ENCODE results near the gene SGSH.

Gene SGSH

DNA sequence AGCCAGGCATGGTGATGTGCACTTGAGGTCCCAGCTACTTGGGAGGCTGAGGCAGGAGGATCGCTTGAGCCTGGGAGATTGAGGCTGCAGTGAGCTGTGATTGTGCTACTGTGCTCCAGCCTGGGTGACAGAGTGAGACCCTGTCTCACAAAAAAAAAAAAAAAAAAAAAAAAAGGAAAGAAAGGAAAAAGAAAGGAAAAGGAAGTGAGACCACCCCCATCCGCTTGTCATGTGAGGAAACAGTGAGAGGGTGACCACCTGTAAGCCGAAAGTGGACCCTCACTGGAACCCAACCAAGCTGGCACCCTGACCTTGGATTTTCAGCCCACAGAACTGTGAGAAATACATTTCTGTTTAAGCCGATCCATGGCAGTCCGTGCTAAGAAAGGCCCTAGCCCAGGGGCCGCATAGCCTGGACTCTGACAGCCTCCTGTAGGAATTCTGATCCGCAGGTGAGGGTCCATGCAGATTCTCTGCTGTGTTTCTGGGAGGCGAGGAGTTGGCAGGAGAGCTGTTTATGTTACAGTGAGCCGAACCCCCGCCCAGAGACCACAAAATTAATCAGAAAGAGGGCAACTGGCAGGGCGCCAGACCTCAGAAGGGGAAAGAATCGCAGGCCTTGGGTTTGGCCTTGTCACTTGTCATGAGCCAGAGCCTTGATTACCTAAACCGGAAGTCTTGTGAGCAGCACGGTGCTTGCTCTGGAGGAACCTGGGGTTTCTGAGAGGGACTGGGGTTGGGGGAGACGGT lies 945 bp downstream of the SGSH start (continued):
- TF ChIP-seq REST (tag by site-specific recombination; IDR thresholded peaks at IDR 0.05) (no peak), ZNF362 (tag by site-specific recombination; IDR thresholded peaks at IDR 0.05) (peak; percentile 85; the same call in 1 of the 2 replicates), ZSCAN16 (tag by site-specific recombination; IDR thresholded peaks at IDR 0.05) (0 out of 2 replicates have a peak, but pooled peaks have one; percentile 28), ZNF155 (tag by site-specific recombination; IDR thresholded peaks at IDR 0.05) (no peak), ZNF530 (tag by site-specific recombination; IDR thresholded peaks at IDR 0.05; ENCODE audit: low read depth) (no peak), ZNF37A (tag by site-specific recombination; IDR thresholded peaks at IDR 0.05) (peak; percentile 10; the same call in 1 of the 2 replicates), ZNF114 (tag by site-specific recombination; IDR thresholded peaks at IDR 0.05) (no peak), GFI1B (tag by site-specific recombination; IDR thresholded peaks at IDR 0.05) (0 out of 2 replicates have a peak, but pooled peaks have one; percentile 23), BCL11B (tag by site-specific recombination; IDR thresholded peaks at IDR 0.05; ENCODE audit: low read depth) (no peak), ZNF560 (tag by site-specific recombination; IDR thresholded peaks at IDR 0.05; ENCODE audit: borderline replicate concordance) (no peak), ZNF48 (tag by site-specific recombination; IDR thresholded peaks at IDR 0.05) (no peak), ZNF174 (tag by site-specific recombination; IDR thresholded peaks at IDR 0.05) (no peak), PRDM10 (tag by site-specific recombination; IDR thresholded peaks at IDR 0.05) (peak; percentile 60), ZNF214 (tag by site-specific recombination; IDR thresholded peaks at IDR 0.05; ENCODE audit: borderline replicate concordance) (no peak), ZNF398 (tag by site-specific recombination; IDR thresholded peaks at IDR 0.05) (peak; percentile 78), ZNF416 (tag by site-specific recombination; IDR thresholded peaks at IDR 0.05) (no peak), ZNF433 (tag by site-specific recombination; IDR thresholded peaks at IDR 0.05; ENCODE audit: low read depth) (no peak), ZNF488 (tag by site-specific recombination; IDR thresholded peaks at IDR 0.05) (no peak), ZNF555 (tag by site-specific recombination; conservative IDR thresholded peaks at IDR 0.05) (no peak), SETDB1 (IDR thresholded peaks at IDR 0.05; ENCODE audit: insufficient read length, low read length) (no peak), ZNF830 (tag by site-specific recombination; IDR thresholded peaks at IDR 0.05; ENCODE audit: low read depth) (no peak), ZNF629 (tag by site-specific recombination; IDR thresholded peaks at IDR 0.05) (peak; percentile 50; the same call in 1 of the 2 replicates)
- TF ChIP-seq, protein P1, sequence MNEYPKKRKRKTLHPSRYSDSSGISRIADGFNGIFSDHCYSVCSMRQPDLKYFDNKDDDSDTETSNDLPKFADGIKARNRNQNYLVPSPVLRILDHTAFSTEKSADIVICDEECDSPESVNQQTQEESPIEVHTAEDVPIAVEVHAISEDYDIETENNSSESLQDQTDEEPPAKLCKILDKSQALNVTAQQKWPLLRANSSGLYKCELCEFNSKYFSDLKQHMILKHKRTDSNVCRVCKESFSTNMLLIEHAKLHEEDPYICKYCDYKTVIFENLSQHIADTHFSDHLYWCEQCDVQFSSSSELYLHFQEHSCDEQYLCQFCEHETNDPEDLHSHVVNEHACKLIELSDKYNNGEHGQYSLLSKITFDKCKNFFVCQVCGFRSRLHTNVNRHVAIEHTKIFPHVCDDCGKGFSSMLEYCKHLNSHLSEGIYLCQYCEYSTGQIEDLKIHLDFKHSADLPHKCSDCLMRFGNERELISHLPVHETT (tag by site-specific recombination; IDR thresholded peaks at IDR 0.05), result no peak
- TF ChIP-seq, protein P2, sequence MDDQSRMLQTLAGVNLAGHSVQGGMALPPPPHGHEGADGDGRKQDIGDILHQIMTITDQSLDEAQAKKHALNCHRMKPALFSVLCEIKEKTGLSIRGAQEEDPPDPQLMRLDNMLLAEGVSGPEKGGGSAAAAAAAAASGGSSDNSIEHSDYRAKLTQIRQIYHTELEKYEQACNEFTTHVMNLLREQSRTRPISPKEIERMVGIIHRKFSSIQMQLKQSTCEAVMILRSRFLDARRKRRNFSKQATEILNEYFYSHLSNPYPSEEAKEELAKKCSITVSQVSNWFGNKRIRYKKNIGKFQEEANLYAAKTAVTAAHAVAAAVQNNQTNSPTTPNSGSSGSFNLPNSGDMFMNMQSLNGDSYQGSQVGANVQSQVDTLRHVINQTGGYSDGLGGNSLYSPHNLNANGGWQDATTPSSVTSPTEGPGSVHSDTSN (CRISPR knock-in tag; IDR thresholded peaks at IDR 0.05), result no peak
- TF ChIP-seq, protein P3, sequence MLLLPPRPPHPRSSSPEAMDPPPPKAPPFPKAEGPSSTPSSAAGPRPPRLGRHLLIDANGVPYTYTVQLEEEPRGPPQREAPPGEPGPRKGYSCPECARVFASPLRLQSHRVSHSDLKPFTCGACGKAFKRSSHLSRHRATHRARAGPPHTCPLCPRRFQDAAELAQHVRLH (tag by site-specific recombination; IDR thresholded peaks at IDR 0.05), result no peak

Data from HEK293 (cell line).